HG03521 (cell line): ENCODE measurements around the gene SLC6A6.

Experiments
- ATAC-seq: cut with Tn5 transposase; IDR thresholded peaks from one replicate; pipeline ENCODE4 v1.9.1; 2021; ENCODE audit warnings: mild to moderate bottlenecking, moderate library complexity; ENCODE audit not compliant: unreplicated experiment

Gene SLC6A6

GRCh38 chr3:14464521-14464920 lies 62.1 kb downstream of the SLC6A6 start:
- ATAC-seq: no peak

- no peak for ATAC-seq
Measured at GRCh38 chr3:14465425-14465824, 63.0 kb downstream of the SLC6A6 start.

DNA sequence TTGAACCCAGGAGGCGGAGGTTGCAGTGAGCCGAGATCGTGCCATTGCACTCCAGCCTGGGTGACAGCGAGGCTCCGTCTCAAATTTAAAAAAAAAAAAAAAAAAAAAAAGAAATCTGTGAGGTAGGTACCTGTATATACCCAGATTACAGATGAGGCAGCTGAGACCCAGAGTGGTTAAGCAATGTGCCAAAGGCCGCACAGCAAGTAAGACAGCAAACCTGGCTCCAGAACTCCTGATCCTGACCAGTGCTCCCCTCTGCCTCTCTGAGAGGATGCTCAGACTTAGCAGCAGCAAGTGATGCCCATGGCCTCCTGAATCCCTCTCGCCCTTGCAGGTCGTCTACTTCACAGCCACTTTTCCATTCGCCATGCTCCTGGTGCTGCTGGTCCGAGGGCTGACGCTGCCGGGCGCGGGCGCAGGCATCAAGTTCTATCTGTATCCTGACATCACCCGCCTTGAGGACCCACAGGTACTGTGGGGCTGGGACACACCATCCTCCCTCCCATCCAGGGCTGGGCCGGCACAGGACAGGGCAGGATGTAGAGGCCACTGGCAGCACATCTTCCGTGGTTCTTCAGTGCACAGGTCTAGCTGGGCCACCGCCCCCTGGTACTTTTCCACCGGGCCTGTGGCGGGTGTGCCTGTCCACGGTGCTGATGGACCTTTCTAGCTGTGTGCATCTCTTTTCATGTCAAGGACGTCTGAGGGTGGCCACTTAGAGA lies 63.9 kb downstream of the SLC6A6 start:
- no peak for ATAC-seq

DNA sequence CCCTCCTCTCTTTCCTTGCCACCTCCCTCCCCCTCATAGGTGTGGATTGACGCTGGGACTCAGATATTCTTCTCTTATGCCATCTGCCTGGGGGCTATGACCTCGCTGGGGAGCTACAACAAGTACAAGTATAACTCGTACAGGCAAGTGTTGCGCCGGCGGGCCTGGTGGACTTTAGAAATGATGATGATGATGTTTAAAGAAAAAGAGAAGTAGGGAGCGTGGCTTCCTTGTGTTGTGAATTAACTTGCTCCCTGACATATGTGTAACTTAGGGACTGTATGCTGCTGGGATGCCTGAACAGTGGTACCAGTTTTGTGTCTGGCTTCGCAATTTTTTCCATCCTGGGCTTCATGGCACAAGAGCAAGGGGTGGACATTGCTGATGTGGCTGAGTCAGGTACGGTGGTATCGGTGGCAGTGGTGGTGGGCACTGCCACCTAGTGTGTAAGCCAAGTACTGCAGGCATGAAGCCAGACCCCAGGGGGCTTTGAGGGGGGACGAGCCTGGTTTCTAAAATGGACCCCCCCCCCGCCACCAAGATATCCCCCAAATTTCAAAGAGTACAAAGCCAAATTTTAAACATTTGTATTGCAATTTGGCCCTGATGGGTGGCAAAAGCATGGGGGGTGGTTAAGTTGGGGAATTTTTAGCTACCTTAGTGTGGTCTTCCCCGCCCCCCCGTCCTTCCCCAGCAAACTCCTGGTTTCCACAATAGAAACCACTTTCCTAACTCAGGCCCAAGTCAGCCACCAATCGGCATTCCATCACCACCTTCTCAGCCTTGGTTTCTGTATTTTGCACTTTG lies 65.6 kb downstream of the SLC6A6 start:
- no peak for ATAC-seq

- no peak for ATAC-seq
Measured at GRCh38 chr3:14468621-14468981, 66.2 kb downstream of the SLC6A6 start.

GRCh38 chr3:14470461-14470860 lies 68.1 kb downstream of the SLC6A6 start:
- no peak for ATAC-seq

- no peak for ATAC-seq
Measured at GRCh38 chr3:14471016-14471415, 68.6 kb downstream of the SLC6A6 start.

GRCh38 chr3:14471690-14472089 lies 69.3 kb downstream of the SLC6A6 start:
- ATAC-seq: no peak

- ATAC-seq: no peak
Measured at GRCh38 chr3:14472471-14473351, 70.3 kb downstream of the SLC6A6 start.

DNA sequence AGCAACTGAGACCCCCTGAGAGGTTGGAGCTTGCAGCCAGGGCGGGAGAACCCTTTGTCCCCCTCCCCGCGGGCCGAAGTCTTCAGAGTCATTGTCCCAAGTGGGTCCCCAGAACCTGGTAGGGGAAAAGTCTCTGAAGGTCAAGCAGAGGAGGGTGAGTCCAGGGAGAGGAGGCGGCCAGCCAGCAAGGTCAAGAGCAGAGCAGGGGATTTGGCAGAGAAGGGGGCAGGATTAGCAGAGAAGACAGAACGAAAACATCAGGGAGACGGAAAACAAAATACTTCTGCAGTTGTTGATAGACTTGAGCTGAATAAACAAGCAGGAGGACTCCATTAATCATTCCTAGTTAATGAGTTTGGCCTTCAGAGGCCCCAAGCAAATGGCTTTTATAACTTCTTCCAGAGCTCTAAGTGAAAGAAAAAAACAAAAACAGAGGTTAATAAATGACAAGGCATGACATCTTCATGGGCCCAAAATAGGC lies 71.0 kb downstream of the SLC6A6 start:
- ATAC-seq: no peak

DNA sequence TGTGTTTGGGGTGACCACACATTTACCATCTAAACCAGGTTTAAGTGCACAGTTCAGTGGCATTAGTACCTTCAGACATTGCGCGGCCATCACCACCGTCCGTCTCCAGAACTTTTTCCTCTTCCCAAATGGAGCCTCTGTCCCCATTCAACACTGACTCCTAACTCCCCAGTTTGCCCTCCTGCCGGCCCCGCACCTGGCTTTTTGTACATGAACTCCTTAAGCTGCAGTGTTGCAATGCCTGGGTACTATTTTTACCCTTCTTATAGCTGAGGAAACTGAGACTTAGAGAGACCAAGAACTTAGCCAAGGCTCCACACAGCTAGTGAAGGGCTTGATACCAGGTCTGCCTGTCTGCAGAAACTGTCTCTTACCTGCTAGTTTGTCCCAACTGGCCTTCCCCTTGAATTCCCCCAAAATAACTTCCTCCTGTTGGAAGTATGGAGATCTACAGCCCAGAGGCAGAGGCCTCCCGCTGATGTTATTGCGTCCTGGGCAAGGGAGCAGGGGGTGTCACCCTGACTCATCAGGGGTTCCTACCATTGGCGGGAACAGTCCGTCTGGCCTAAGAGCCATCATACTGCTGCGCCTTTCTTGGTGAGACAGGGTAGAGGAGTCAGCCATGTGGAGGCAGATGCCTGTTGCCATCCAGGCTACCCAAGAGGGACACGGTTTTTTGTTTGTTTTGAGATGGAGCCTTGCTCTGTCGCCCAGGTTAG lies 72.1 kb downstream of the SLC6A6 start:
- ATAC-seq: no peak

- no peak for ATAC-seq
Measured at GRCh38 chr3:14475621-14476020, 73.2 kb downstream of the SLC6A6 start.

GRCh38 chr3:14476583-14477265 lies 74.3 kb downstream of the SLC6A6 start:
- no peak for ATAC-seq

- no peak for ATAC-seq
Measured at GRCh38 chr3:14477311-14477935, 75.0 kb downstream of the SLC6A6 start.

GRCh38 chr3:14478956-14479550 lies 76.6 kb downstream of the SLC6A6 start:
- no peak for ATAC-seq

DNA sequence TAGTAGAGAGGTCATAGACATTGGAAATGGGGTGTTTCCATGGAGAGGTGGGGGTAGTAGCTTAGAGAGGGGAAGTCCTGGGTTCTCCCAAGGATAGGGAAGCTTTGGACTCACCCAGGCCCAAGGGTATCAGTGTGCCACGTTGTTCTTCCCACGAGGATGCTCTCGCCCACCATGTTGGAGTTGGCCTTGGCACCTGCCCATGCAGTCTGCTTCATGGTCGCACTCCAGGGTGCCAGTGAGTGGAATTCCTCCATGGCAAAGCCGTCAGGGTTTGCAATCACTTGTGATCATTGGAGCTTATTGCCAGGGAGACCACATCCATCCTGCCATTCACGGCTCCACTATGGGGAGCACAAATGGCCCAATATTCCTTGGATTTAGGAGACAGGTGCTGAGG lies 77.2 kb downstream of the SLC6A6 start:
- ATAC-seq: no peak

GRCh38 chr3:14480207-14481017 lies 78.0 kb downstream of the SLC6A6 start:
- no peak for ATAC-seq

GRCh38 chr3:14481018-14481645 lies 78.7 kb downstream of the SLC6A6 start:
- no peak for ATAC-seq
